ENCODE measurements around the gene AUH. TPM values are rescaled to one million over a fixed set of nuclear protein-coding genes. Genes with fewer than 3 reads are reported as not detected.

Gene AUH
- total RNA-seq, 2 experiments from 2014 or later: 16.9 to 24.5 TPM

- H3K9me3 ChIP-seq (ENCODE audit: low read length): no peaks in the 10 kb centered on the region
- H3K79me2 ChIP-seq (ENCODE audit: insufficient read depth, low read depth, low read length): no peaks in the 10 kb centered on the region
- no peak overlapping the region for H3K27ac ChIP-seq (ENCODE audit: low read depth, low read length, poor library complexity, severe bottlenecking)
- intact Hi-C loops (cut with micrococcal nuclease; ENCODE audit: unreplicated experiment): no loop called here
- CTCF ChIA-PET (ENCODE audit: unreplicated experiment): interaction anchor here (0.6 kb wide), 1 partner anchor 242 kb away, joined by 3 read pairs; no protein-coding TSS in a partner anchor
- no peaks in the 10 kb centered on the region for H3K9me2 ChIP-seq (ENCODE audit: insufficient read depth, low read length)
- no peaks in the 10 kb centered on the region for H3K36me3 ChIP-seq (ENCODE audit: insufficient read depth, low read length)
- TF ChIP-seq EZH2phosphoT487 (IDR thresholded peaks at IDR 0.05; ENCODE audit: borderline replicate concordance, low read depth, low read length): no peak
- TF ChIP-seq CTCF (conservative IDR thresholded peaks at IDR 0.05; ENCODE audit: low read length): no peak
- DNase-seq (ENCODE audit: low spot score): no peak
- no peak overlapping the region for H3K4me3 ChIP-seq (ENCODE audit: low read depth, low read length, poor library complexity, severe bottlenecking)
- no peaks in the 10 kb centered on the region for H4K20me1 ChIP-seq (ENCODE audit: insufficient read depth, low read length)
- peaks cover 9% of the 10 kb centered on the region for H3K4me1 ChIP-seq (ENCODE audit: insufficient read depth, low read length, poor library complexity, severe bottlenecking)
- POLR2A ChIA-PET: interaction anchor here (0.9 to 1.2 kb wide), 2 partner anchors 13 to 14 kb away, joined by 3 to 4 read pairs; no protein-coding TSS in a partner anchor
- no TSS peak for BruUV-seq (replicated peaks)
- H3K4me2 ChIP-seq (ENCODE audit: low read length): no peak overlapping the region
- H2AFZ ChIP-seq (ENCODE audit: low read length): no peak overlapping the region
Measured at GRCh38 chr9:91279296-91280204, 82.2 kb downstream of the AUH start.

GRCh38 chr9:91276513-91276912 is 85.2 kb downstream of the AUH start:
- TF ChIP-seq EZH2phosphoT487 (IDR thresholded peaks at IDR 0.05; ENCODE audit: borderline replicate concordance, low read depth, low read length) (no peak), CTCF (conservative IDR thresholded peaks at IDR 0.05; ENCODE audit: low read length) (no peak)
- BruUV-seq (replicated peaks): no TSS peak
- CTCF ChIA-PET (ENCODE audit: unreplicated experiment): no interaction called here

GRCh38 chr9:91275655-91276054 is 86.1 kb downstream of the AUH start:
- no peak for DNase-seq (ENCODE audit: low spot score)
- Histone ChIP-seq H3K9me2 (ENCODE audit: insufficient read depth, low read length) (no peaks in the 10 kb centered on the region), H4K20me1 (ENCODE audit: insufficient read depth, low read length) (no peaks in the 10 kb centered on the region), H3K4me1 (ENCODE audit: insufficient read depth, low read length, poor library complexity, severe bottlenecking) (peaks cover 29% of the 10 kb centered on the region), H3K27ac (ENCODE audit: low read depth, low read length, poor library complexity, severe bottlenecking) (no peak overlapping the region), H3K4me2 (ENCODE audit: low read length) (no peak overlapping the region), H3K79me2 (ENCODE audit: insufficient read depth, low read depth, low read length) (no peaks in the 10 kb centered on the region), H3K9me3 (ENCODE audit: low read length) (no peaks in the 10 kb centered on the region), H3K36me3 (ENCODE audit: insufficient read depth, low read length) (no peaks in the 10 kb centered on the region), H2AFZ (ENCODE audit: low read length) (no peak overlapping the region), H3K4me3 (ENCODE audit: low read depth, low read length, poor library complexity, severe bottlenecking) (no peak overlapping the region)
- BruUV-seq (replicated peaks): no TSS peak
- TF ChIP-seq CTCF (conservative IDR thresholded peaks at IDR 0.05; ENCODE audit: low read length): no peak
- no peak for TF ChIP-seq EZH2phosphoT487 (IDR thresholded peaks at IDR 0.05; ENCODE audit: borderline replicate concordance, low read depth, low read length)
- ChIA-PET POLR2A (interaction anchor here (0.7 kb wide), 1 partner anchor 113 kb away, joined by 3 read pairs; no protein-coding TSS in a partner anchor), CTCF (ENCODE audit: unreplicated experiment) (no interaction called here)
- intact Hi-C loops (cut with micrococcal nuclease; ENCODE audit: unreplicated experiment): no loop called here

More at GRCh38 chr9:91276513-91276912, 85.2 kb downstream of the AUH start:
- Histone ChIP-seq H3K27ac (ENCODE audit: low read depth, low read length, poor library complexity, severe bottlenecking) (no peak overlapping the region), H3K79me2 (ENCODE audit: insufficient read depth, low read depth, low read length) (no peaks in the 10 kb centered on the region), H3K36me3 (ENCODE audit: insufficient read depth, low read length) (no peaks in the 10 kb centered on the region), H4K20me1 (ENCODE audit: insufficient read depth, low read length) (no peaks in the 10 kb centered on the region), H3K4me1 (ENCODE audit: insufficient read depth, low read length, poor library complexity, severe bottlenecking) (peaks cover 29% of the 10 kb centered on the region), H3K9me2 (ENCODE audit: insufficient read depth, low read length) (no peaks in the 10 kb centered on the region), H3K4me2 (ENCODE audit: low read length) (no peak overlapping the region), H2AFZ (ENCODE audit: low read length) (no peak overlapping the region), H3K4me3 (ENCODE audit: low read depth, low read length, poor library complexity, severe bottlenecking) (no peak overlapping the region), H3K9me3 (ENCODE audit: low read length) (no peaks in the 10 kb centered on the region)
- POLR2A ChIA-PET: interaction anchor here (0.7 to 0.8 kb wide), 2 partner anchors 91 to 101 kb away, joined by 3 read pairs; no protein-coding TSS in a partner anchor
- intact Hi-C loops (cut with micrococcal nuclease; ENCODE audit: unreplicated experiment): no loop called here
- DNase-seq (ENCODE audit: low spot score): no peak
